Measurements from ENCODE around the gene ZNF280B. TPM values are rescaled to one million over a fixed set of nuclear protein-coding genes. Genes with fewer than 3 reads are reported as not detected.

Gene ZNF280B
- total RNA-seq, 1 experiment from 2014 or later = 7.7 TPM

- Histone ChIP-seq H3K9me3 (ENCODE audit: low read depth, low read length, poor library complexity, severe bottlenecking) (peaks cover 12% of the 10 kb centered on the region), H3K4me1 (ENCODE audit: insufficient read depth, low read length, poor library complexity, severe bottlenecking) (no peaks in the 10 kb centered on the region), H3K27ac (ENCODE audit: low read depth, low read length, poor library complexity, severe bottlenecking) (no peak overlapping the region), H3K4me3 (ENCODE audit: low read depth, low read length, poor library complexity, severe bottlenecking) (no peak overlapping the region), H3K27me3 (replicated peaks; ENCODE audit: insufficient read depth, low read depth, low read length, poor library complexity) (peaks cover 12% of the 10 kb centered on the region), H3K36me3 (ENCODE audit: insufficient read depth, low read length, poor library complexity, severe bottlenecking) (no peaks in the 10 kb centered on the region)
- TF ChIP-seq CTCF (conservative IDR thresholded peaks at IDR 0.05; ENCODE audit: low read depth, low read length) = no peak
- no peak for TF ChIP-seq EZH2 (IDR thresholded peaks at IDR 0.05; ENCODE audit: borderline replicate concordance, low read depth, low read length, poor library complexity, severe bottlenecking)
- POLR2A ChIA-PET (ENCODE audit: low non-redundant PET) = no interaction called here
- DNase-seq (ENCODE audit: low spot score) = no peak
- CTCF ChIA-PET = no interaction called here
- no TSS peak for BruUV-seq (replicated peaks)
- intact Hi-C loops (cut with micrococcal nuclease; ENCODE audit: unreplicated experiment) = no loop called here
These were observed 48.5 kb downstream of the ZNF280B start for GRCh38 chr22:22460060-22460459.

- TF ChIP-seq EZH2 (IDR thresholded peaks at IDR 0.05; ENCODE audit: borderline replicate concordance, low read depth, low read length, poor library complexity, severe bottlenecking) (no peak), CTCF (conservative IDR thresholded peaks at IDR 0.05; ENCODE audit: low read depth, low read length) (no peak)
- intact Hi-C loops (cut with micrococcal nuclease; ENCODE audit: unreplicated experiment) = loop anchor here (10.0 kb wide), 1 partner anchor 236 kb away; no protein-coding TSS in a partner anchor
- DNase-seq (ENCODE audit: low spot score) = no peak
- no peaks in the 10 kb centered on the region for H3K36me3 ChIP-seq (ENCODE audit: insufficient read depth, low read length, poor library complexity, severe bottlenecking)
- no peak overlapping the region for H3K27ac ChIP-seq (ENCODE audit: low read depth, low read length, poor library complexity, severe bottlenecking)
- CTCF ChIA-PET = no interaction called here
- POLR2A ChIA-PET (ENCODE audit: low non-redundant PET) = no interaction called here
- H3K4me3 ChIP-seq (ENCODE audit: low read depth, low read length, poor library complexity, severe bottlenecking) = no peak overlapping the region
- H3K27me3 ChIP-seq (replicated peaks; ENCODE audit: insufficient read depth, low read depth, low read length, poor library complexity) = peaks cover 22% of the 10 kb centered on the region
- BruUV-seq (replicated peaks) = no TSS peak
- H3K9me3 ChIP-seq (ENCODE audit: low read depth, low read length, poor library complexity, severe bottlenecking) = peaks cover 12% of the 10 kb centered on the region
- H3K4me1 ChIP-seq (ENCODE audit: insufficient read depth, low read length, poor library complexity, severe bottlenecking) = no peaks in the 10 kb centered on the region
These were observed 49.5 kb downstream of the ZNF280B start for GRCh38 chr22:22458896-22459588.

- no peak for DNase-seq (ENCODE audit: low spot score)
- H3K9me3 ChIP-seq (ENCODE audit: low read depth, low read length, poor library complexity, severe bottlenecking) = peaks cover 14% of the 10 kb centered on the region
- no TSS peak for BruUV-seq (replicated peaks)
- peaks cover 24% of the 10 kb centered on the region for H3K27me3 ChIP-seq (replicated peaks; ENCODE audit: insufficient read depth, low read depth, low read length, poor library complexity)
- intact Hi-C loops (cut with micrococcal nuclease; ENCODE audit: unreplicated experiment) = loop anchor here (10.0 kb wide), 1 partner anchor 236 kb away; no protein-coding TSS in a partner anchor
- H3K36me3 ChIP-seq (ENCODE audit: insufficient read depth, low read length, poor library complexity, severe bottlenecking) = no peaks in the 10 kb centered on the region
- no peak overlapping the region for H3K27ac ChIP-seq (ENCODE audit: low read depth, low read length, poor library complexity, severe bottlenecking)
- no peak overlapping the region for H3K4me3 ChIP-seq (ENCODE audit: low read depth, low read length, poor library complexity, severe bottlenecking)
- TF ChIP-seq EZH2 (IDR thresholded peaks at IDR 0.05; ENCODE audit: borderline replicate concordance, low read depth, low read length, poor library complexity, severe bottlenecking) = no peak
- TF ChIP-seq CTCF (conservative IDR thresholded peaks at IDR 0.05; ENCODE audit: low read depth, low read length) = no peak
- no peaks in the 10 kb centered on the region for H3K4me1 ChIP-seq (ENCODE audit: insufficient read depth, low read length, poor library complexity, severe bottlenecking)
- CTCF ChIA-PET = no interaction called here
- POLR2A ChIA-PET (ENCODE audit: low non-redundant PET) = no interaction called here
These were observed 50.2 kb downstream of the ZNF280B start for GRCh38 chr22:22458387-22458786.

Data from A673 (cell line).